ENCODE measurements around the gene ST6GALNAC4. TPM values are rescaled to one million over a fixed set of nuclear protein-coding genes. Genes with fewer than 3 reads are reported as not detected.

Gene ST6GALNAC4
- total RNA-seq, 1 experiment from 2014 or later = 28.3 TPM

GRCh38 chr9:127959398-127959797, 42.6 kb upstream of the ST6GALNAC4 start:
- POLR2A ChIA-PET (ENCODE audit: unreplicated experiment) = no interaction called here
- peaks cover 79% of the 10 kb centered on the region for H3K4me1 ChIP-seq (replicated peaks; ENCODE audit: insufficient read depth)
- peaks cover 94% of the 10 kb centered on the region for H3K79me2 ChIP-seq (ENCODE audit: low read depth)

GRCh38 chr9:127958728-127959127, 41.9 kb upstream of the ST6GALNAC4 start:
- H3K9me2 ChIP-seq (ENCODE audit: insufficient read depth) = no peaks in the 10 kb centered on the region
- no peak overlapping the region for H3K4me2 ChIP-seq
- DNase-seq = no peak
- no peak overlapping the region for H2AFZ ChIP-seq
- peaks cover 94% of the 10 kb centered on the region for H3K79me2 ChIP-seq (ENCODE audit: low read depth)
- ChIA-PET POLR2A (ENCODE audit: unreplicated experiment) (no interaction called here), CTCF (no interaction called here)
- intact Hi-C loops (cut with micrococcal nuclease; ENCODE audit: unreplicated experiment) = no loop called here
- H3K27me3 ChIP-seq (ENCODE audit: insufficient read depth, low read depth) = no peaks in the 10 kb centered on the region
- no peak overlapping the region for H3K4me3 ChIP-seq
- no peaks in the 10 kb centered on the region; the same call in 1 of the 2 replicates for H3K9me3 ChIP-seq (ENCODE audit: insufficient read depth, low read depth)
- H3K36me3 ChIP-seq (ENCODE audit: low read depth) = no peaks in the 10 kb centered on the region
- BruUV-seq (replicated peaks) = no TSS peak
- TF ChIP-seq CTCF (conservative IDR thresholded peaks at IDR 0.05) (no peak), EZH2 (IDR thresholded peaks at IDR 0.05; ENCODE audit: low read depth) (no peak)
- H3K27ac ChIP-seq = peak overlapping the region; percentile 82
- H3F3A ChIP-seq (ENCODE audit: insufficient read depth, low read depth) = peaks cover 49% of the 10 kb centered on the region
- peaks cover 29% of the 10 kb centered on the region for H4K20me1 ChIP-seq (ENCODE audit: insufficient read depth)
- peaks cover 82% of the 10 kb centered on the region for H3K4me1 ChIP-seq (replicated peaks; ENCODE audit: insufficient read depth)

More at GRCh38 chr9:127959398-127959797, 42.6 kb upstream of the ST6GALNAC4 start:
- H3K9me3 ChIP-seq (ENCODE audit: insufficient read depth, low read depth) = no peaks in the 10 kb centered on the region; the same call in 1 of the 2 replicates
- no peaks in the 10 kb centered on the region for H3K36me3 ChIP-seq (ENCODE audit: low read depth)
- peaks cover 23% of the 10 kb centered on the region for H4K20me1 ChIP-seq (ENCODE audit: insufficient read depth)
- no peak overlapping the region for H2AFZ ChIP-seq
- H3F3A ChIP-seq (ENCODE audit: insufficient read depth, low read depth) = peaks cover 49% of the 10 kb centered on the region
- intact Hi-C loops (cut with micrococcal nuclease; ENCODE audit: unreplicated experiment) = no loop called here
- CTCF ChIA-PET = no interaction called here
- H3K4me3 ChIP-seq = no peak overlapping the region
- no peak for DNase-seq
- no peak overlapping the region for H3K4me2 ChIP-seq
- no peaks in the 10 kb centered on the region for H3K9me2 ChIP-seq (ENCODE audit: insufficient read depth)
- no peak for TF ChIP-seq CTCF (conservative IDR thresholded peaks at IDR 0.05)
- TF ChIP-seq EZH2 (IDR thresholded peaks at IDR 0.05; ENCODE audit: low read depth) = no peak
- BruUV-seq (replicated peaks) = no TSS peak
- H3K27ac ChIP-seq = 0 out of 2 replicates have a peak overlapping the region, but pooled peaks have one; percentile 82
- no peaks in the 10 kb centered on the region for H3K27me3 ChIP-seq (ENCODE audit: insufficient read depth, low read depth)

- DNase-seq = peak; percentile 96 to 97
- H3K9me2 ChIP-seq (ENCODE audit: insufficient read depth) = no peaks in the 10 kb centered on the region
- H3K4me2 ChIP-seq = peak overlapping the region; percentile 67
- no peaks in the 10 kb centered on the region for H3K27me3 ChIP-seq (ENCODE audit: insufficient read depth, low read depth)
- peaks cover 8% of the 10 kb centered on the region; the same call in 1 of the 2 replicates for H3K36me3 ChIP-seq (ENCODE audit: low read depth)
- BruUV-seq (replicated peaks) = no TSS peak
- peak overlapping the region; percentile 10; the same call in 1 of the 2 replicates for H3K4me3 ChIP-seq
- H3K4me1 ChIP-seq (replicated peaks; ENCODE audit: insufficient read depth) = peaks cover 59% of the 10 kb centered on the region
- POLR2A ChIA-PET (ENCODE audit: unreplicated experiment) = interaction anchor here (0.6 to 1.3 kb wide), 5 partner anchors 22 to 123 kb away, joined by 3 to 7 read pairs (median 5); no protein-coding TSS in a partner anchor
- H2AFZ ChIP-seq = no peak overlapping the region
- TF ChIP-seq CTCF (conservative IDR thresholded peaks at IDR 0.05) (peak; percentile 68), EZH2 (IDR thresholded peaks at IDR 0.05; ENCODE audit: low read depth) (no peak)
- intact Hi-C loops (cut with micrococcal nuclease; ENCODE audit: unreplicated experiment) = loop anchor here (1.0 to 2.0 kb wide), 5 partner anchors 13 to 80 kb away; partner anchors contain the start of gene DPM2
- H3K79me2 ChIP-seq (ENCODE audit: low read depth) = peaks cover 92% of the 10 kb centered on the region
- no peaks in the 10 kb centered on the region; the same call in 1 of the 2 replicates for H3K9me3 ChIP-seq (ENCODE audit: insufficient read depth, low read depth)
- peaks cover 48% of the 10 kb centered on the region for H4K20me1 ChIP-seq (ENCODE audit: insufficient read depth)
- peaks cover 53% of the 10 kb centered on the region for H3F3A ChIP-seq (ENCODE audit: insufficient read depth, low read depth)
- H3K27ac ChIP-seq = peak overlapping the region; percentile 82
- CTCF ChIA-PET = interaction anchor here (0.5 to 3.0 kb wide), 8 partner anchors 11 to 465 kb away, joined by 3 to 11 read pairs (median 5); partner anchors contain the start of genes CDK9 and CERCAM
Observed at GRCh38 chr9:127955294-127956015, 38.6 kb upstream of the ST6GALNAC4 start.

Data from PC-9 (cell line).